GM13976 (cell line): ENCODE results near the gene GP1BB.

Experiments
- DNase-seq: peaks from one replicate; pipeline ENCODE4 v3.0.0; 2012; ENCODE audit warnings: low spot score
- CTCF ChIP-seq: IDR thresholded peaks from 2 replicates; pipeline ENCODE4 v1.5.1; 2012; ENCODE audit warnings: borderline replicate concordance, mild to moderate bottlenecking; ENCODE audit not compliant: insufficient read depth; ENCODE audit errors: extremely low read depth, missing control alignments, control extremely low read depth
- in situ Hi-C: fragments of 300-500 bp; cut with MboI; formaldehyde crosslinking; loops from one replicate; pipeline ENCODE4 v1.12.0; 2022; ENCODE audit warnings: low sequenced_read_pairs, mixed read lengths, inconsistent platforms; ENCODE audit not compliant: unreplicated experiment

The GP1BB gene

GRCh38 chr22:19764636-19765476 lies 41.5 kb downstream of the GP1BB start:
- in situ Hi-C loops = no loop called here
- no peak for TF ChIP-seq CTCF

GRCh38 chr22:19765477-19766239 lies 42.3 kb downstream of the GP1BB start:
- in situ Hi-C loops = no loop called here
- no peak for TF ChIP-seq CTCF
- no peak for DNase-seq

More at GRCh38 chr22:19764636-19765476, 41.5 kb downstream of the GP1BB start:
- no peak for DNase-seq

GRCh38 chr22:19766240-19766510 lies 42.8 kb downstream of the GP1BB start:
- in situ Hi-C loops = no loop called here
- no peak for TF ChIP-seq CTCF
- no peak for DNase-seq

GRCh38 chr22:19766511-19767426 lies 43.4 kb downstream of the GP1BB start:
- TF ChIP-seq CTCF = no peak
- DNase-seq = no peak
- in situ Hi-C loops = no loop called here

GRCh38 chr22:19767427-19768341 lies 44.3 kb downstream of the GP1BB start:
- in situ Hi-C loops = no loop called here
- no peak for DNase-seq
- no peak for TF ChIP-seq CTCF

GRCh38 chr22:19769393-19769715 lies 46.0 kb downstream of the GP1BB start:
- in situ Hi-C loops = no loop called here
- no peak for TF ChIP-seq CTCF
- DNase-seq = no peak
